GM04503 (cell line): ENCODE measurements around the gene SCP2.

Source experiments
- DNase-seq: peaks from one replicate; pipeline ENCODE4 v3.0.0-alpha.2; 2012; ENCODE audit warnings: low read depth

The SCP2 gene

GRCh38 chr1:53082826-53083455 is 155.9 kb downstream of the SCP2 start:
- no peak for DNase-seq

DNA sequence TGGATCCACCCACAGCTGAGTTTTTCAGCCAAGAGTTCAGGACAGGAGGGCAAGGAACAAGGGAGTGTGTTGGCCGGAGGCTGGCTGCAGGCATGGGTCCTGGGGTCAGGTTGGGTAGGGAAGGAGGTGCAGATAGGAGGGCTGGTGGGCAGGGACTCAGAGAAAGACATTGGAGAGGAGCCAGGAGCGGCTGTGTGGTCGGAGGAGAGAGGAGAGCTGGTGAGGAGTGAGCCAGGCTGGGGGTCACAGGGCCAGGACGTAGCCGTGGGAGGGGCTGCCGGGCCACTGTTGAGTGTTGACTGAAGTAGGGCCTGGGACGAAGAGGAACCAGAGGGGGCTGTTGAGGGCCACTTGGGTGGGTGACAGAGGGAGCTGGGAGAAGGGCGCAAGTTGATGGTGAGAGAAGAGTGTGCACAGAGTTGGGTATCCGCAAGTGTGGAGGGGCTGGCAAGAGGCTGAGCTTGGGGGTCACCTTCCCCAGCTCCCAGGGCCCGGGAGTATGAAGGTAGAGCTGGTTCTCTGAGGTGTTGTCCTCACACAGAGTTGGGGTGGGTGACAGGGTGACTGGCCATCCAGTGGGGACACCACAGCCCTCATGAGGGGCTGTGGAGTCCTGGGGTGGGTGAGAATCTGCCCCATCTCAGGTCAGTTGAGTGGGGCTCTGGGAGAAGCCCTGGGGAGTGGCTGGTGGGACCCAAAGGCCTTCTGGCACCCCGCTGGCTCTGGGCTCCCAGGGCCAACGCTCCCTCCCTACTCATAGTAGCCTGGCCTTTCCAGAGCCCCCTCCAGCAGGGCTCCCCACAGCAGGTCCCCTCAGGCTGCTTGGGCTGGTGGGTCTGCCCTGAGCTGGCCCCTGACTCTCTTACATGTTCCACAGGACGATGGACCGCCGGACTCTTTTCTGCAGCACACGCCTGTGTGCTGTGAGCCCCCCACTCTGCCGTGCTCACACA is 156.8 kb downstream of the SCP2 start:
- DNase-seq: no peak

GRCh38 chr1:53084589-53084971 is 157.5 kb downstream of the SCP2 start:
- no peak for DNase-seq

GRCh38 chr1:53085405-53085804 is 158.3 kb downstream of the SCP2 start:
- DNase-seq: no peak

- DNase-seq: no peak
These were observed 159.5 kb downstream of the SCP2 start for GRCh38 chr1:53086491-53087070.

- no peak for DNase-seq
These were observed 160.5 kb downstream of the SCP2 start for GRCh38 chr1:53087332-53088285.

DNA sequence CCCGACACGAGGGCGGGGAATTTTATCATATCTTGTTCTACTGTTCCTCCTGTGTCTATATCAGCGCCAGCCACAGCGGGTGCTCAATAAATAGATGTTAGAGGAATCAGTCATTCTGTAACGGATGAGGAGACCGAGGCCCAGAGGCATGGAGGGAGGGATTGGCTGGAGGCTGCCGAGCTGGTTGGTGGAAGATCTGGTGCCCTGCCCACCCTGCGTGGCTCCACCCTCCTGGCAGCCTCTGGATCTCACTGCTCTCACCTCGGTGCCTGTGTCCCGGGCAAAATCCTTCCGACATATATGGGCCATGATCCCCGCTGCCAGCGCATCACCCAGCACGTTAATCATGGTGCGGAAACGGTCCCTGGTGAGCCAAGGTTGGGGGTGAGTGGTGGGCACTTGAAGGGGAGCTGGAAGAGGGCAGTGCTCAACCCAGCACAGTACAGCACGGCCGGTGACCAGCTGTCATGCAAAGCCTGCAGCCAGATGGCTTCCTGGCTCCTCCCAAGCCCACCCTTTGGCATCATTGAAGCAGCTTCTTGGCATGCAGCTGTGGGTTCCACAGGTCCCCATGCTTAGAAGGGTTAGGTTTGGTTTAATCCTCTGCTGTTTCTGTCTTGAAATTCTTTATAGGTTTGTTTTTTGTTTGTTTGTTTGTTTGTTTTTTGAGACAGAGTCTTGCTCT is 161.7 kb downstream of the SCP2 start:
- DNase-seq: no peak

- no peak for DNase-seq
These were observed 162.6 kb downstream of the SCP2 start for GRCh38 chr1:53089478-53090226.

DNA sequence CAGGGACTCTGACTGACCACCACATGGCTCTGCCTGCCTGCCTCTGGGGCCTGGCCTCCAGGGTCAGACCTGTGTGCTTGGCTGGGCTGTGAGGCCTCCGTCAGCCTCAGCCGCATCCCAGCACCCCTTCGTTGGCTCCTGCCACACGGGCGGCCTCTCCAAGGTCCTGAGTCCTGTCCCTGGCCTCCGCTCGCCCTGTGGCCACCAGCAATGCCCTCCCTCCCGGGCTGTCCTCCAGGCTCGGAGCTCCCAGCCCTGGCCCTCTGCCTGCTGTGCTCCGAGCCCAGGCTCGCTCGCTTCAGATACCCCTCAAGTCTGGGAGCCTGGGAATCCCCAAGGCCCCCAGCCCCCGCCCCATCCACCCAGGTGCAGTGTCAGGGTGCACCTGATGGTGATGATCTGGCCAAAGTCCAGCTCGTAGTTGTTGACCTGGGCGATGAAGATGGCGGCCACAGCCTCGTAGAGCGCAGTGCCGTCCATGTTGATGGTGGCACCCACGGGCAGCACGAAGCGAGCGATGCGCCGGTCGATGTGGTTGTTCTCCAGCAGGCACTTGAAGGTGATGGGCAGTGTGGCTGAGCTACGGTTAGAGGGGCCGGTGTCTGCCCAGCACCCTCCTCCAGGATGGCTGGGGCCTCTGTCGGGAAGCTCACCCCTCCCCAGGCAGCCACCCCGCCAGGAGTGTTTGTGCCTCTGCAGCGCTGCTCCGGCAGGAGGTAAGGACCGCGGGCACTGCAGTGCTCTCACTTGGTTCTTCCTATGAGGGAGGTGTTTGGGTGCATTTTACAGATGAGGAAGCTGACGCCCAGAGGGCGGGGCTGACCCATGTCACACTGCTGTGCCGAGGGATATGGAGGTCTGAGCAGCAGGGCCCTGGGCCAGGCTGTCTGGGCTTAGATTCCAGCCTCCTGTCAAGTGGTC is 163.4 kb downstream of the SCP2 start:
- DNase-seq: no peak

DNA sequence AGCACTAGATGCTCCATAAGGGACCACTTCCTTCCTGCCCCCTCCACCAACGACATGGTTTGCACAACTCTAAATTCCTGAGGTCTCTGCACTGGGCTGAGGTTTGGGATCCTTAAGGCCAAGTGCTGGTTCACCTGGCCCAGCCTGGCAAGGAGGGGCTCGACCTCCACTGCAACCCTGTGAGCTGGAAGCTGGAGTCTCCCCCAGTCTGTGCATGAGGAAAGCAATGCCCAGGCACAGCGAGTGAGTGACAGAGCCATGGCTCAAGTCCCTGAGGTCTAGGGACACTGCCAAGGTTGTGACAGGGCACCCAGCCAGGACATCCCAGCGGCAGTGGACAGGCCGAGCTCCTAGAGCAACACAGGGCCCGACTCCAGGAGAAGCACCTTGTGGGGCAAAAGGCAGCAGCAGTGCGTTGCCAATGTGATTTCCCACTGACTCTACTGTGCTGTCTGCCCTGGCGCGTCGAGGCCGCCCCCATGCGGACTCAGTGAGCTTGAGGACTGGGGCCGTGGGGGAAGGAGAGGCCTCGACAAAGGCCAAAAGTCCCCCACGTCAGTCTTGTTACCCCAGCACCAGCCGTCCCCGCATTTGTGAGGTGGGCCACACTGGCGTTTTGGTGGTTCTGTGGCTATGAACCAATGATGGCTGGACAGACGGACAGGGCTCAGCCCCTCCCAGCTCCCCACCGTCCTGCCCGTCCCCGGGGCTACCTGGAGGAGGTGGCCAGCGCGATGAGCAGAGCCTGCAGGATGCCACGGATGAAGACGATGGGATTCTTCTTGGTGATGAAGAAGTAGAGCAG is 165.0 kb downstream of the SCP2 start:
- peak; percentile 33 for DNase-seq

DNA sequence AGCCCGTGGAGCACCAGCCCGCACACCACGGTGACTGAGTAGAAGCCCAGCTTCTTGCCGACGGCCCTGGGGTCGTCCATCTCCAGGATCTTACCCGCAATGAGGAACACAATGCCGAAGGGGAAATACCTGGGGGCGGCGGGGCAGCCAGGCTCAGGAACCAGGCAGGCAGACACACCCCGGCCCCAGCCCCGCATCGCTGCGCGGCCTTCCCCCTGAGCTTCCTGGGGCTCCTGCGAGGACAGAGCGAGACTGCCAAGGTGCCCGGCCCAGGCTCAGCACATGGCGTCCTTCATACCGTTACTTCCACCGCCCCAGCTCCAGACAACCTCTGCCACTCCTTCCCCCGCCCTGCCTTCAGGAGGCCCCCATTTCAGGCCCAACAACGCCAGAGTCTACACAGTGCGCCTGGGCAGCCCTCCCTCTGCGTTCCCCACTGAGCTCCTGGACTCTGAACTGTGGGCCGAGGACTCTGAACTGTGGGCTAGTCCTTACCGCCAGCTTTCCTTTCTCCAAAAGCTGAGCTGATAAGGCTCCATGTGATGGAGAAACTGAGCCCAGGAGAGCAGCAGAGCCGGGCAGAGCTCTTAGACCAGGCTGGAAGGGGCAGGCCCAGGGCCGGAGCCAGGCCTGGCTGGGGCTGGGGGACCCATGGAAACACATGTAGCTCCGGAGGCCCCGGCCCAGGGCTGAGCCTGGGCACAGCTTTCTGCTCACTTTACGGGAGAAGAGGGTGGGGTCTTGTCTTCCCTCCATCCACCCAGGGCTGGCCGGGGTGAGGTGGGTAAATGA is 165.8 kb downstream of the SCP2 start:
- no peak for DNase-seq

DNA sequence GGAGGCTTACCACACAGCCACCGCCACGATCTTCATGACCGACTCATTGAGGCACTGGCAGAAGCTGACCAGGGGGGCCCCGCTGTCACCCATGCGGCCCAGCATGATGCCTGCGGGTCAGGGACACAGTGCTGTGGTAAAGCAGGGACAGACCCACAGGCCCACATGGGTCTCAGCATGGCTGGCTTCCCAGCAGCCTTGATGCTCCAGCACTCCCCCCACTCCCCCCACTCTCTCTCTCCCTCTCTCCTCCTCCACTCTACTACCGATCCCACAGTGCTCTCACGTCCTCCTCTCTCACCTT is 166.3 kb downstream of the SCP2 start:
- DNase-seq: no peak

DNA sequence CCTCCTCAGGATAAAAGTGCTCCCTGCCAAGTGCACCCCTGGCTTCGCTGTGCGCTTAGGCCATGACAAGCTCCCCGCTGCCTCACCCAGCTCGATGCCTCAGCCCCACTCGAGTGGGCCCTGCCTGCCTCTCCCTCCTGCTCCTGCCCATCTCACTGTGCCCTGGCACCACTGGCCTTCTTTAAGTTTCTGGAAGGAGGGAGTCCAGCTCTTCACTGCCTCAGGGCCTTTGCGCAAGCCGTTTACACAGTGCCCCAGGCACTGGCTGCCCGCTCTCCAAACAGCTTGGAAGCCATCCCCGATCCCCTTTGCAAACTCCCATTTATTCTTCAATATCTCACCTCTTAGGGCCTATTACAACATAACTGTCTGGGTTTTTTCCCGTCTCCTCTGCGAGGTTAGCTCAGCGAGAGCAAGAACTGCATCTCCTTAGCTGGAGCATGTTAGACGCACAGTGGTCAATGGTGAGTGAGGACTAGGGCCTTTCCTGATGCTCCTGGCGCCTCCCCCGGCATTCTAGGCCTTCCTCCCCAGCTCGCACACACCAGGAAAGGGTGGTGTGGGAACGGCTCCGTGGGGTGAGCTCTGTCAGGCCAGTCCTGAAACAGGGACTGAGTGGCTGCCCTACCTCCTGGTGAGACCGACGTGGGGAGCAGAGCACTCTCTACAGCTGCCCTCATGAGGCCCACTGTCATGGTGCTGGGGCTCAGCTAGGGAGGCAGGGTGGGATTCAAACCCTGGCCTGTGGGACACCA is 166.9 kb downstream of the SCP2 start:
- no peak for DNase-seq

DNA sequence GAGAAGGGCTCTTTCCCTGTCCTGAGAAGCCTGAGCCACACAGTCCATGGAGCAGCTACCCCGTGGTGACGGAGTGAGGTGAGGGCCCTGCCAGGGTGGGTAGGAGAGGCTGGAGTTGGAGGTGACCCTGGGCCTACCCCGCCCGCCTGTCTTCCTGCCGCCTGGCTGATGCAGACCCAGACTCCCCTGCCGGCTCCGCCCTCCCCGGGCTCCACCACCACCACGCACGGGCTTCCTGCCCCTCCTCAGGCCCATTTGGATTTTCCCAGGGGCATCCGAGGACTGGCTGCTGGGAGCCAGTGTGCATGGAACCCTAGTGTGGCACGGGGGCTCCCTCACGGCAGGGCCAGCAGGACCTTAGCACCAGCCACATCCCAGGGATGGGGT is 167.4 kb downstream of the SCP2 start:
- DNase-seq: no peak
